ENCODE measurements around the gene CCDC191.

CCDC191 gene

DNA sequence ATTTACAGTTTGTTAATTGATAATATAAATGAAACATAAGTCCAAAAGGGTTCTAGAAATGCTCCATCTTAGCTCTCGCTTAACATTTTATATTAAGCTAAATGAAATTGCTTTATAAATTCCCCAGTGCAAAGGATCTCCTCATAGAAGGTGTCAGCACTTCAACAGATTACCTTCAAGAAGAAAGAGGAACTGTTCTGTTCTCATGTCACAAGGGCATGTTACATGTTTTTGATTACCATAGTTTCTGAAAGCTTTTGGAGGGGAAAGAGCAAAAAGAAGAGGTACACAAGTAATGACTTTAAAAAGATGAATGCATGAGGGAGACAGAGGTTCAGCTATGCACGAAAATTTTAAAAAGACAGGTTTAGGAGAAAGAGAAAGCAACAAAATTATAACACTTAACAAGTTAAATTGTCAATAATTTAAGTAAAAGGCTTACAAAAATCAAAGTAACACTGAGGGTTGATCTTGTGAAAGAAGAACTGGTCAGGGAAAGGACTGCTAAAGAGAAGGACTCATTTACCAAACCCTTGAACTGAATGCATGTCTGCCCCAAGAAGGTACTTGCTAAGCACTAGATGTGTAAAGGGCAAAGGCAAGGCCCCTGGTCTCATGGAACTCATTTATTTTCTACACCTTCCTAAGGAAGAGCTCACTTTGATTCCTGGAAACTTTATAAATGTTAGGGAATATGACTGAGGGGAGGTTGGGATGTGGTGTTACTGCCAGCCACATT is 45.1 kb downstream of the CCDC191 start:
- H3K9ac ChIP-seq (ENCODE audit: low read length), result no peak overlapping the region
- no peak overlapping the region for H3K4me3 ChIP-seq (ENCODE audit: low read depth in 1 of 2, low read length in 2 of 2)
- no peaks in the 10 kb centered on the region for H3K36me3 ChIP-seq (ENCODE audit: insufficient read depth, low read length)
- no peaks in the 10 kb centered on the region for H3K27me3 ChIP-seq (ENCODE audit: control insufficient read depth in 1 of 2, insufficient read depth in 2 of 2, low read length in 2 of 2)
- no peaks in the 10 kb centered on the region for H3K9me3 ChIP-seq (ENCODE audit: low read length)
- H3K27ac ChIP-seq (ENCODE audit: low read depth, low read length), result no peak overlapping the region
- H3K4me1 ChIP-seq (ENCODE audit: insufficient read depth, low read length), result no peaks in the 10 kb centered on the region

DNA sequence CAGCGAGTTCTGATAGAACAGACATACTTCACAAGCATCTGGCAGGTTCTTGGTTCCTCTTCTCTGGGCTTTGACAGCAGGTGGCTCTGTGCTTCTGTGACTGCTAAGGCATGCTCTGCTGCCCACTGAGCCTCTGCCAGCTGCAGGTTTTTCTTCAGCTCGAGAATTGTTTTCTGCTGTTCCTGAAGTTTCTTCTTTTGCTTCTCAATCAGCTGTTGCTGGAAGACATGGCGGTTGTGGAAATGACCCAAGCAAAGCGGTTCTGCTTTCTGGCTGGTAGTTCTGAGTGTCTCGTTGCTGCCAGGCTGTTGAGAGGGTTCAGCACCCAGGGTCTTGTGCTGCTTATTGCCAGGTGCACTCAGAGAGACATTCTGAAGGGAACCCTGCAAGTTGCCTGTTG is 50.8 kb downstream of the CCDC191 start:
- Histone ChIP-seq H3K36me3 (ENCODE audit: insufficient read depth, low read length) (peaks cover 19% of the 10 kb centered on the region), H3K4me1 (ENCODE audit: insufficient read depth, low read length) (no peaks in the 10 kb centered on the region), H3K9me3 (ENCODE audit: low read length) (no peaks in the 10 kb centered on the region), H3K9ac (ENCODE audit: low read length) (no peak overlapping the region), H3K4me3 (ENCODE audit: low read depth in 1 of 2, low read length in 2 of 2) (no peak overlapping the region), H3K27me3 (ENCODE audit: control insufficient read depth in 1 of 2, insufficient read depth in 2 of 2, low read length in 2 of 2) (no peaks in the 10 kb centered on the region), H3K27ac (ENCODE audit: low read depth, low read length) (no peak overlapping the region)

DNA sequence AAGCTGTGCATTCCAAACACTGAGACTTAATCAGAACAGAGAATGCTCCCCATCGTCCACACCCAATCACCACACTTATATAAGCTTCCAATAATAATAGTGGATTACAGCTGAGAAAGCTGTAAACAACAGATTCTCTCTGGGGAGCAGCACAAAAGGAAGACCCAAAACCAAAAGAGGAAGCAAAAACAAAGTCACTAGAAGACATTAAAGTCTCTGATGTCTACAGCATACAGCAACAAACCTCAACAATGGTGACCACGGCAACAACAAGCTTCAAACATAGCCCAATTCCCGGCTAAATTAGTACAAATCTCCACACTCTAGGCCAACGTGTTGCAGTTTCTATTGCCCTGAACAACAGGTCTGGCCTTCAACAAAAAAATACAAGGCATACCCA is 70.8 kb downstream of the CCDC191 start:
- no peak overlapping the region for H3K4me3 ChIP-seq (ENCODE audit: low read depth in 1 of 2, low read length in 2 of 2)
- no peaks in the 10 kb centered on the region for H3K27me3 ChIP-seq (ENCODE audit: control insufficient read depth in 1 of 2, insufficient read depth in 2 of 2, low read length in 2 of 2)
- H3K27ac ChIP-seq (ENCODE audit: low read depth, low read length), result no peak overlapping the region
- no peaks in the 10 kb centered on the region for H3K36me3 ChIP-seq (ENCODE audit: insufficient read depth, low read length)
- H3K9me3 ChIP-seq (ENCODE audit: low read length), result no peaks in the 10 kb centered on the region
- H3K4me1 ChIP-seq (ENCODE audit: insufficient read depth, low read length), result no peaks in the 10 kb centered on the region
- H3K9ac ChIP-seq (ENCODE audit: low read length), result no peak overlapping the region

DNA sequence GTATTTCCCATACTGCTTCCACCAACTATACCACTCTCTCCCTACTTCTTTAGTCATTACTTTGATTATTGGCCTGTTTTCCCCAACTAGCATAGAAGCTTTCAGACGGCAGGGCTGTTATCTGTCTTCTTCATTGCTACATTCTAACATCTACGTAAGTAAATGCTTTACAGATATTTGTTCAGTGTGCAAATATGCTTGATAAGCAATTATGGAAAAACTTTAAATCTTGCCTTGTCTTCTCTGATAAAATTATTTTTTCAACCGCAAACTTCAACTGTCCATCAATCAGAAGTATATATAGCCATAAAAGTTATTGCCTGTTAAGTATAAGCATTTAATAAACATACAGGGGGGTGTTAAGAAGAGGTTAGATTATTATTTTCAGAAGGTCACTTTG is 72.8 kb downstream of the CCDC191 start:
- Histone ChIP-seq H3K36me3 (ENCODE audit: insufficient read depth, low read length) (peaks cover 12% of the 10 kb centered on the region), H3K4me3 (ENCODE audit: low read depth in 1 of 2, low read length in 2 of 2) (no peak overlapping the region), H3K27ac (ENCODE audit: low read depth, low read length) (no peak overlapping the region), H3K4me1 (ENCODE audit: insufficient read depth, low read length) (no peaks in the 10 kb centered on the region), H3K9ac (ENCODE audit: low read length) (no peak overlapping the region), H3K9me3 (ENCODE audit: low read length) (no peaks in the 10 kb centered on the region), H3K27me3 (ENCODE audit: control insufficient read depth in 1 of 2, insufficient read depth in 2 of 2, low read length in 2 of 2) (no peaks in the 10 kb centered on the region)

DNA sequence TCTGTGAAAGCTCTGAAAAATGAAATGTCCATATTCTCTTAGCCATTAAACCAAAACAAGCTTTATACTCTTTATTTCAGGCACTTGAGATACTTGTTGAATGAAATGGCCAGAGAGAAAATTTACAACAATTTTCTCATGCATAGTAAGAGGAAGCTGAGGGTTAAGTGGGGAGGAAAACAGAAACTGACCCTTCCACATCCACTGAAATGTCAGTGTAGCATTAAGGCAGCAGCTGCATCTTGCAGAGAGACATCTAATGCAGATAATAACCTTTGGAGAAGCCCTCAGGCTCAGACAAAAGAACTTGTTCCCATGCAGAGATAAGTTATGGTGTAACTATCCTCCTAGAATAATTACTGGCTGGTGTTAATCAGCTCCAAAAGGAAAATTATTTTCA is 74.5 kb downstream of the CCDC191 start:
- Histone ChIP-seq H3K36me3 (ENCODE audit: insufficient read depth, low read length) (peaks cover 12% of the 10 kb centered on the region), H3K9me3 (ENCODE audit: low read length) (no peaks in the 10 kb centered on the region), H3K27ac (ENCODE audit: low read depth, low read length) (no peak overlapping the region), H3K9ac (ENCODE audit: low read length) (no peak overlapping the region), H3K27me3 (ENCODE audit: control insufficient read depth in 1 of 2, insufficient read depth in 2 of 2, low read length in 2 of 2) (no peaks in the 10 kb centered on the region), H3K4me3 (ENCODE audit: low read depth in 1 of 2, low read length in 2 of 2) (no peak overlapping the region), H3K4me1 (ENCODE audit: insufficient read depth, low read length) (no peaks in the 10 kb centered on the region)

DNA sequence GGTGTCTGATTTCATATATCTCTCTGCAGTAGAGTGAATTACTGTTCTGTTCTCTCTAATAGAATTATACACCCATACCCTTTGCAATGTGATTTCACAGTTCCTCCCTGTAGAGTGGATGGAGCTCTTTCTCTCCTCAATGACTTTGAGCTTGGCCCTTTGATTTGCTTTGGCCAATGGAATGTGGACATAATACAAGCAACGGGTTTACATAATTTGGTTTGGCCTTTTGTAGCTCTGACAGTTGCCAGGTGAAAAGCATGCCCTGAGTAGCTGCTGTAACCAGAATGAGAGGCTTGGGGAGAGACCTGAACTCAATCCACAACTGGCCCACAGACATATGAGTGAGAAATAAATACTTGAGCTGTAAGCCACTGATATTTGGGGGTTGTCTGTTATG is 76.4 kb downstream of the CCDC191 start:
- H3K27me3 ChIP-seq (ENCODE audit: control insufficient read depth in 1 of 2, insufficient read depth in 2 of 2, low read length in 2 of 2), result no peaks in the 10 kb centered on the region
- no peak overlapping the region for H3K27ac ChIP-seq (ENCODE audit: low read depth, low read length)
- no peaks in the 10 kb centered on the region for H3K4me1 ChIP-seq (ENCODE audit: insufficient read depth, low read length)
- H3K36me3 ChIP-seq (ENCODE audit: insufficient read depth, low read length), result peaks cover 12% of the 10 kb centered on the region
- no peak overlapping the region for H3K9ac ChIP-seq (ENCODE audit: low read length)
- H3K4me3 ChIP-seq (ENCODE audit: low read depth in 1 of 2, low read length in 2 of 2), result no peak overlapping the region
- no peaks in the 10 kb centered on the region for H3K9me3 ChIP-seq (ENCODE audit: low read length)

DNA sequence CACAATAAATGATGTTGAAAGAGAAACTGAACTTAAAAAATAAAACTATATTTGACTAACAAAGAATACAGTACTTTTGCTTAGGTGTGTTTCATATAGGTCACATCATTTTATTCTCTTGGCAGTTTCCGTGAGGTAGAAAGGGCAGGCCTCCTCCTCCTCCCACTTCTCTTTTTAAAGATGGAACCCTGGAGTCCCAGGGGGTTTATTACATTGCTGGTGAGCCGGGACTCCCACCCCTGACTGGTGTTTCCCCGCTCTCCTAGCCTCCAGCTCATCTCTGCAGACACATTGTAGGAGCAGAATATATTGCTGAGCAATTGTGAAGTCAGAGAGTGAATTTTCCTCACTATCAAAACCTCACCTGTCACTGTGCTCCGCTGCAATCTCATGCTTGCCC is 78.5 kb downstream of the CCDC191 start:
- Histone ChIP-seq H3K27ac (ENCODE audit: low read depth, low read length) (no peak overlapping the region), H3K27me3 (ENCODE audit: control insufficient read depth in 1 of 2, insufficient read depth in 2 of 2, low read length in 2 of 2) (no peaks in the 10 kb centered on the region), H3K4me1 (ENCODE audit: insufficient read depth, low read length) (no peaks in the 10 kb centered on the region), H3K4me3 (ENCODE audit: low read depth in 1 of 2, low read length in 2 of 2) (no peak overlapping the region), H3K36me3 (ENCODE audit: insufficient read depth, low read length) (peaks cover 12% of the 10 kb centered on the region), H3K9me3 (ENCODE audit: low read length) (no peaks in the 10 kb centered on the region), H3K9ac (ENCODE audit: low read length) (no peak overlapping the region)

DNA sequence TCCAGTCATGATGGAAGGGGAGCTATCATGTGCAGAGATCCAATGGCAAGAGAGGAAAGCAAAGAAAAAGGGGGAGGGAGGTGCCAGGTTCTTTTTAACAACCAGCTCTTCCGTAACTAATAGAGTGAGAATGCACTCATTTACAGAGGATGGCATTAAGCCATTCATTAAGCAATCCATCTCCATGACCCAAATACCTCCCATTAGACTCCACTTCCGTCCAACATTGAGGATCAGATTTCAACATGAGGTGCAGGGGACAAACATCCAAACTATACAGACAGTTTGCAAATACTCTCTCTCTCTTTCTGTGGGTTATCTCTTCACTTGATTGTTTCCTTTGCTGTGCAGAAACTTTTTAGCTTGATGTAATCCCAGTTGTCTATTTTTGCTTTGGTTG is 87.3 kb downstream of the CCDC191 start:
- no peak overlapping the region for H3K9ac ChIP-seq (ENCODE audit: low read length)
- H3K9me3 ChIP-seq (ENCODE audit: low read length), result no peaks in the 10 kb centered on the region
- H3K4me3 ChIP-seq (ENCODE audit: low read depth in 1 of 2, low read length in 2 of 2), result no peak overlapping the region
- H3K27ac ChIP-seq (ENCODE audit: low read depth, low read length), result no peak overlapping the region
- no peaks in the 10 kb centered on the region for H3K4me1 ChIP-seq (ENCODE audit: insufficient read depth, low read length)
- no peaks in the 10 kb centered on the region for H3K36me3 ChIP-seq (ENCODE audit: insufficient read depth, low read length)
- H3K27me3 ChIP-seq (ENCODE audit: control insufficient read depth in 1 of 2, insufficient read depth in 2 of 2, low read length in 2 of 2), result no peaks in the 10 kb centered on the region

DNA sequence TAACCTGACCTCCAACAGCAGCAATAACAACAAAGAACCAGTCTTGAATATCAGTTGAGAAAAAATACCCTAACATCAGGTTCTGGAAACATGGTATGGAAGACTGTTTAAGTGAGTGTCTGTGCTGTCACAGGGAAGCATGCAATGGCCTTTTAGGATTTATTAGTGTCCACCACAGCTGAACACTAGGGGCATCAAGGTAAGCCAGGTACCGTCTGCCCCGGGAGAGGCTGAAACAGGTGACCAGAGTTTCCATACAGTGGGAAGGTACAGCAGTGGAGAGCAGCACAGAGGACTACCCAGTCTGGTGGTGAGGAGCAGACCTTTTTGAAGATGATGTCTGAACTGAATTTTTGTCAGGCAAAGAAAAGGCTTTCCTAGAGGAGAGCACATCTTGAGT is 90.2 kb downstream of the CCDC191 start:
- Histone ChIP-seq H3K9me3 (ENCODE audit: low read length) (no peaks in the 10 kb centered on the region), H3K36me3 (ENCODE audit: insufficient read depth, low read length) (no peaks in the 10 kb centered on the region), H3K4me3 (ENCODE audit: low read depth in 1 of 2, low read length in 2 of 2) (no peak overlapping the region), H3K9ac (ENCODE audit: low read length) (no peak overlapping the region), H3K27me3 (ENCODE audit: control insufficient read depth in 1 of 2, insufficient read depth in 2 of 2, low read length in 2 of 2) (no peaks in the 10 kb centered on the region), H3K4me1 (ENCODE audit: insufficient read depth, low read length) (no peaks in the 10 kb centered on the region), H3K27ac (ENCODE audit: low read depth, low read length) (no peak overlapping the region)

DNA sequence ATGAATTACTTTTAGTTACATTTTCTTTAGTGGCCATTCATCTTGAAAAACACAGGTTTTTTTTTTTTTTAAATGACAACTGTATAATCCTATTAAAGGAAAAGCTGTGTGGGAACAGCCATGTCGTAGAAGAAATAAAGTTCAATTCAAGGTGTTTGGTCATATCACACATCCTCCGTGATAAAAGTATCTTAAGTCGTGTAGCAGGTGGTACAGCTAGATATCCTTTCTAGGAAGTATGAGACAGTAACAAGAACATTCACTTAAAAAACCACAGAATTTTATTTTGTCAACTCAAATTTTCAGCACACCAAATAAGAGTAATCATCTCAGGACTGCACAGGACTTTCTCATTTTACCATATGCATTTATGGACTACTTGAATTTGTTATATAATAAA is 92.4 kb downstream of the CCDC191 start:
- no peak overlapping the region for H3K4me3 ChIP-seq (ENCODE audit: low read depth in 1 of 2, low read length in 2 of 2)
- H3K9me3 ChIP-seq (ENCODE audit: low read length), result no peaks in the 10 kb centered on the region
- H3K27me3 ChIP-seq (ENCODE audit: control insufficient read depth in 1 of 2, insufficient read depth in 2 of 2, low read length in 2 of 2), result no peaks in the 10 kb centered on the region

DNA sequence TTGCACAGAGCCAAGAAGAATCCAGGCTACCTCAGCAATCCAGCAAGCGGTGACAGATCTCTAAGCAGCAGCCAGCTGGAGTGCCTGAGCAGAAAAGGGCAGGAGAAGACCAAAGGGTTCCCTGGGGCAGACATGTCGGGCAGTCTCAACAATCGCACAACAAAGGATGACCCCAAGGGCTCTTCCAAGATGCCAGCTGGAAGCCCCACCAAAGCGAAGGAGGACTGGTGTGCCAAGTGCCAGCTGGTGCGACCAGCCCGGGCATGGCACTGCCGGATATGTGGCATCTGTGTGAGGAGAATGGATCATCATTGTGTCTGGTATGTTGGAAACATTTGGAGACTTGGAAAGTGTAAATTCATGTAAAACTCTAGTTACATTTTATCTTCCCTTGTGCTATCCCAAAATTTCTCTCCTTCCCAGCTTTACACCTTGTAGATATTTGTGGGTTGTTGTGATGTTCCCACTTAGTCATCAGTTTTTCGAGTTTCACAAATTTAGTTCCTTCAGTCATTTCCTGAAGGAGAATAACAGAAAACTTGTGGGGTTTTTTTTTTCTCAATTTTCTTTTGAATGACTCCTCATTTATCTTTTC is 102.1 kb downstream of the CCDC191 start:
- H3K9ac ChIP-seq (ENCODE audit: low read length), result no peak overlapping the region
- no peaks in the 10 kb centered on the region for H3K27me3 ChIP-seq (ENCODE audit: control insufficient read depth in 1 of 2, insufficient read depth in 2 of 2, low read length in 2 of 2)
- H3K4me3 ChIP-seq (ENCODE audit: low read depth in 1 of 2, low read length in 2 of 2), result no peak overlapping the region
- no peaks in the 10 kb centered on the region for H3K4me1 ChIP-seq (ENCODE audit: insufficient read depth, low read length)
- H3K9me3 ChIP-seq (ENCODE audit: low read length), result no peaks in the 10 kb centered on the region
- no peaks in the 10 kb centered on the region for H3K36me3 ChIP-seq (ENCODE audit: insufficient read depth, low read length)
- H3K27ac ChIP-seq (ENCODE audit: low read depth, low read length), result no peak overlapping the region

More for the DNA sequence above, 92.4 kb downstream of the CCDC191 start:
- Histone ChIP-seq H3K9ac (ENCODE audit: low read length) (no peak overlapping the region), H3K27ac (ENCODE audit: low read depth, low read length) (no peak overlapping the region), H3K4me1 (ENCODE audit: insufficient read depth, low read length) (no peaks in the 10 kb centered on the region), H3K36me3 (ENCODE audit: insufficient read depth, low read length) (no peaks in the 10 kb centered on the region)

DNA sequence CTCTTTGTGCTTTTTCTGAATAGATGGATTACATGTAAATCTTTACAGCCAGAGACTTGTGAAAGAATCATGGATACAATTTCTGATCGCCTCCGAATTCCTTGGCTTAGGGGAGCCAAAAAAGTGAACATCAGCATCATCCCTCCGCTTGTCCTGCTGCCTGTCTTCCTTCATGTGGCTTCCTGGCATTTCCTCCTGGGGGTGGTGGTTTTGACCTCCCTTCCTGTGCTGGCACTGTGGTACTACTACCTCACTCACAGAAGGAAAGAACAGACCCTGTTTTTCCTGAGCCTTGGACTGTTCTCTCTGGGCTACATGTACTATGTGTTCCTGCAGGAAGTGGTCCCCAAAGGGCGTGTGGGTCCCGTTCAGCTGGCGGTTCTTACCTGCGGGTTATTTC is 102.6 kb downstream of the CCDC191 start:
- H3K9ac ChIP-seq (ENCODE audit: low read length), result no peak overlapping the region

More for the DNA sequence above, 102.6 kb downstream of the CCDC191 start:
- Histone ChIP-seq H3K27me3 (ENCODE audit: control insufficient read depth in 1 of 2, insufficient read depth in 2 of 2, low read length in 2 of 2) (no peaks in the 10 kb centered on the region), H3K36me3 (ENCODE audit: insufficient read depth, low read length) (no peaks in the 10 kb centered on the region), H3K4me1 (ENCODE audit: insufficient read depth, low read length) (peaks cover under 1% of the 10 kb centered on the region), H3K9me3 (ENCODE audit: low read length) (no peaks in the 10 kb centered on the region), H3K27ac (ENCODE audit: low read depth, low read length) (no peak overlapping the region), H3K4me3 (ENCODE audit: low read depth in 1 of 2, low read length in 2 of 2) (no peak overlapping the region)
